Natural killer cell (primary cell): Measurements from ENCODE around the gene FAM118A. TPM values are rescaled to one million over a fixed set of nuclear protein-coding genes. Genes with fewer than 3 reads are reported as not detected.

Experiments used
- ATAC-seq, 3 donors: fragments of 150-1000 bp in 2 of 3; fragments of 200-7000 bp in 1 of 3; cut with Tn5 transposase; 1 replicate in 1 of 3; 2 replicates in 2 of 3; pipeline ENCODE4 v1.10.0; 2021; ENCODE audit warnings: mild to moderate bottlenecking in 2 of 3, moderate library complexity in 2 of 3
- DNase-seq, 2 donors: peaks; one replicate each; pipeline versions ENCODE4 v3.0.0 to v3.0.0-alpha.2; 2013 to 2021; ENCODE audit warnings: mixed read lengths in 1 of 2
- H3K27ac ChIP-seq: one replicate; pipeline ENCODE4 v1.5.1; 2013; ENCODE audit warnings: mild to moderate bottlenecking, low read length
- H3K27me3 ChIP-seq: one replicate; pipeline ENCODE4 v1.6.1; 2013; ENCODE audit warnings: low read length; ENCODE audit not compliant: control insufficient read depth, insufficient read depth
- H3K36me3 ChIP-seq: one replicate; pipeline ENCODE4 v1.6.1; 2013; ENCODE audit warnings: low read length; ENCODE audit not compliant: control insufficient read depth, insufficient read depth
- H3K4me1 ChIP-seq: one replicate; pipeline ENCODE4 v1.6.1; 2013; ENCODE audit warnings: low read length; ENCODE audit not compliant: control insufficient read depth, insufficient read depth
- H3K4me3 ChIP-seq: one replicate; pipeline ENCODE4 v1.5.1; 2013; ENCODE audit warnings: low read length
- H3K9me3 ChIP-seq: one replicate; pipeline ENCODE4 v1.6.1; 2013; ENCODE audit warnings: low read length; ENCODE audit not compliant: control insufficient read depth, insufficient read depth
- H3K27ac Mint-ChIP-seq, 2 donors: one replicate each; pipeline ENCODE4 v1.8.0; 2022; ENCODE audit warnings: mild to moderate bottlenecking in 2 of 2, mixed read lengths in 2 of 2, moderate library complexity in 1 of 2
- H3K27me3 Mint-ChIP-seq, 2 donors: one replicate each; pipeline ENCODE4 v1.8.0; 2022; ENCODE audit warnings: low read depth in 2 of 2, mixed read lengths in 2 of 2
- H3K36me3 Mint-ChIP-seq: one replicate; pipeline ENCODE4 v1.8.0; 2022; ENCODE audit warnings: mixed read lengths
- H3K4me1 Mint-ChIP-seq, 2 donors: one replicate each; pipeline ENCODE4 v1.8.0; 2022; ENCODE audit warnings: mixed read lengths in 2 of 2
- H3K4me3 Mint-ChIP-seq: one replicate; pipeline ENCODE4 v1.8.0; 2022; ENCODE audit warnings: mild to moderate bottlenecking, moderate library complexity, mixed read lengths
- H3K9me3 Mint-ChIP-seq, 2 donors: one replicate each; pipeline ENCODE4 v1.8.0; 2022; ENCODE audit warnings: mixed read lengths in 2 of 2
- WGBS: methylation state at CpG from one replicate; pipeline ENCODE4 v1.1.7; 2013; ENCODE audit warnings: missing lambda C conversion rate; ENCODE audit not compliant: insufficient coverage; 5-methylcytosine and 5-hydroxymethylcytosine counted together
- intact Hi-C: fragments of 100-400 bp; cut with micrococcal nuclease; formaldehyde crosslinking; loops from one replicate; pipeline ENCODE4 v1.14.2; 2022
- total RNA-seq, 4 donors: library from RNA; stranded (reverse); fragments of 120-200 nt in 1 of 4; gene quantifications; one replicate each; pipeline versions ENCODE4 v1.2.3 to v1.2.4, GENCODE V29; 2013 to 2022
- TF ChIP-seq, protein P1 (sequence below): fragments of 200-600 bp; IDR thresholded peaks from one replicate; pipeline ENCODE4 v1.8.0; 2022; ENCODE audit warnings: antibody characterized with exemption

The FAM118A gene
- total RNA-seq, 3 donors from 2014 or later (not counting 1 experiment from before 2014, with no cell fraction given), result 42.0 to 67.2 (median 62.6) TPM

- Mint-ChIP-seq H3K9me3 (no peaks in the 10 kb centered on the region), H3K27ac (no peak overlapping the region), H3K4me1 (peaks cover 7 to 8% of the 10 kb centered on the region in 2 donors), H3K4me3 (no peak overlapping the region), H3K27me3 (no peaks in the 10 kb centered on the region), H3K36me3 (peaks cover 31% of the 10 kb centered on the region)
- Histone ChIP-seq H3K4me1 (peaks cover 15% of the 10 kb centered on the region), H3K9me3 (no peaks in the 10 kb centered on the region), H3K4me3 (no peak overlapping the region), H3K27me3 (no peaks in the 10 kb centered on the region), H3K36me3 (peaks cover 39% of the 10 kb centered on the region), H3K27ac (no peak overlapping the region)
- DNase-seq (no peak), ATAC-seq (no peak)
- 90% methylated on average over 8 of the region's 9 CpGs for WGBS
- intact Hi-C loops, result no loop called here
- TF ChIP-seq, protein P1, sequence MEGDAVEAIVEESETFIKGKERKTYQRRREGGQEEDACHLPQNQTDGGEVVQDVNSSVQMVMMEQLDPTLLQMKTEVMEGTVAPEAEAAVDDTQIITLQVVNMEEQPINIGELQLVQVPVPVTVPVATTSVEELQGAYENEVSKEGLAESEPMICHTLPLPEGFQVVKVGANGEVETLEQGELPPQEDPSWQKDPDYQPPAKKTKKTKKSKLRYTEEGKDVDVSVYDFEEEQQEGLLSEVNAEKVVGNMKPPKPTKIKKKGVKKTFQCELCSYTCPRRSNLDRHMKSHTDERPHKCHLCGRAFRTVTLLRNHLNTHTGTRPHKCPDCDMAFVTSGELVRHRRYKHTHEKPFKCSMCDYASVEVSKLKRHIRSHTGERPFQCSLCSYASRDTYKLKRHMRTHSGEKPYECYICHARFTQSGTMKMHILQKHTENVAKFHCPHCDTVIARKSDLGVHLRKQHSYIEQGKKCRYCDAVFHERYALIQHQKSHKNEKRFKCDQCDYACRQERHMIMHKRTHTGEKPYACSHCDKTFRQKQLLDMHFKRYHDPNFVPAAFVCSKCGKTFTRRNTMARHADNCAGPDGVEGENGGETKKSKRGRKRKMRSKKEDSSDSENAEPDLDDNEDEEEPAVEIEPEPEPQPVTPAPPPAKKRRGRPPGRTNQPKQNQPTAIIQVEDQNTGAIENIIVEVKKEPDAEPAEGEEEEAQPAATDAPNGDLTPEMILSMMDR, result no peak
Measured at GRCh38 chr22:45337536-45337935, 27.8 kb downstream of the FAM118A start.

- no peak overlapping the region for H3K4me3 ChIP-seq
- Mint-ChIP-seq H3K4me3 (no peak overlapping the region), H3K4me1 (peaks cover 7% of the 10 kb centered on the region in 2 donors), H3K27me3 (no peaks in the 10 kb centered on the region), H3K36me3 (peaks cover 24% of the 10 kb centered on the region), H3K27ac (no peak overlapping the region), H3K9me3 (no peaks in the 10 kb centered on the region)
- H3K4me1 ChIP-seq, result peaks cover 12% of the 10 kb centered on the region
- WGBS, result 92% methylated on average over 7 of the region's 7 CpGs
- no peak for DNase-seq
- TF ChIP-seq, protein P1, result no peak
- peaks cover 36% of the 10 kb centered on the region for H3K36me3 ChIP-seq
- intact Hi-C loops, result no loop called here
- H3K9me3 ChIP-seq, result no peaks in the 10 kb centered on the region
- H3K27ac ChIP-seq, result no peak overlapping the region
- H3K27me3 ChIP-seq, result no peaks in the 10 kb centered on the region
- no peak for ATAC-seq
Measured at GRCh38 chr22:45338795-45339194, 29.1 kb downstream of the FAM118A start.

DNA sequence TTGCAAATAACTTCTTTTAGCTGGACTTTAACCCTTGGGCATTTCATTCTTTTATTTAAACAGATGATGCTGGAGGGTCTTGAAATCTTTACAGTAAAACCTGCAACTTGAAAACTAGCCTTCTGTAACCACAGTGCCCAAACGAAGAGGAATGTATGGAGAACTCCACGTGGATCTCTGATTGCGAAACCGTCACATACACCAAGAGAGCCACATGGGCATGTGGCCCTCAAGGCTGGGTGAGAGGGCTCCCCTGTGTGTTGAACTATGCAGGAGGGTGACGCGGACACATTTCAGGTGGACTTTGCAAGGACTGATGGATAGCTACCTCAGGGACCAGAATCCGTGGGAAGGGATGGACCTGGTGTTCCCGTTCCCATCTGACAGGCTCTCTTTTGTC is 30.6 kb downstream of the FAM118A start:
- TF ChIP-seq, protein P1, result no peak
- no peak overlapping the region for H3K27ac Mint-ChIP-seq
- peaks cover 20% of the 10 kb centered on the region for H3K36me3 Mint-ChIP-seq
- H3K9me3 Mint-ChIP-seq, result no peaks in the 10 kb centered on the region
- intact Hi-C loops, result no loop called here
- WGBS, result 77% methylated on average over 8 of the region's 8 CpGs
- Histone ChIP-seq H3K4me1 (no peaks in the 10 kb centered on the region), H3K27ac (no peak overlapping the region), H3K9me3 (no peaks in the 10 kb centered on the region), H3K27me3 (no peaks in the 10 kb centered on the region), H3K4me3 (no peak overlapping the region), H3K36me3 (peaks cover 39% of the 10 kb centered on the region)
- H3K4me3 Mint-ChIP-seq, result no peak overlapping the region
- H3K4me1 Mint-ChIP-seq, result no peaks in the 10 kb centered on the region
- no peaks in the 10 kb centered on the region for H3K27me3 Mint-ChIP-seq
- DNase-seq (no peak), ATAC-seq (no peak)

- no peak for ATAC-seq
- Mint-ChIP-seq H3K27me3 (no peaks in the 10 kb centered on the region), H3K4me3 (no peak overlapping the region), H3K9me3 (no peaks in the 10 kb centered on the region), H3K27ac (no peak overlapping the region), H3K36me3 (peaks cover 17% of the 10 kb centered on the region), H3K4me1 (no peaks in the 10 kb centered on the region)
- no peak overlapping the region for H3K4me3 ChIP-seq
- H3K27me3 ChIP-seq, result no peaks in the 10 kb centered on the region
- peak in 1 of 2 donors; percentile 73 for DNase-seq
- no peaks in the 10 kb centered on the region for H3K9me3 ChIP-seq
- TF ChIP-seq, protein P1, result no peak
- intact Hi-C loops, result no loop called here
- 20% methylated on average over 6 of the region's 6 CpGs for WGBS
- H3K27ac ChIP-seq, result no peak overlapping the region
- H3K36me3 ChIP-seq, result peaks cover 30% of the 10 kb centered on the region
- no peaks in the 10 kb centered on the region for H3K4me1 ChIP-seq
Measured at GRCh38 chr22:45341498-45341897, 31.8 kb downstream of the FAM118A start.
